Esophagus muscularis mucosa (tissue), 3 donors: ENCODE data around the gene PHACTR3.

Experiments
- POLR2AphosphoS5 ChIP-seq, 2 donors: sonication (generic); formaldehyde crosslinking; IDR thresholded peaks; one replicate each; pipeline ENCODE4 v1.6.1; 2017; ENCODE audit warnings: antibody characterized with exemption in 2 of 2
- TF ChIP-seq, protein P1 (sequence below), 3 experiments: fragments of 200-600 bp in 2 of 3; fragments of 450-650 bp in 1 of 3; sonication (generic) in 2 of 3; IDR thresholded peaks; one replicate each; pipeline ENCODE4 v1.5.1; 2017 to 2019; ENCODE audit warnings: antibody characterized with exemption in 3 of 3, mild to moderate bottlenecking in 2 of 3, moderate library complexity in 1 of 3

GRCh38 chr20:59733351-59733750, 129.0 kb downstream of the PHACTR3 start:
- no peak for TF ChIP-seq POLR2AphosphoS5 (IDR thresholded peaks at IDR 0.05)
- TF ChIP-seq, protein P1, sequence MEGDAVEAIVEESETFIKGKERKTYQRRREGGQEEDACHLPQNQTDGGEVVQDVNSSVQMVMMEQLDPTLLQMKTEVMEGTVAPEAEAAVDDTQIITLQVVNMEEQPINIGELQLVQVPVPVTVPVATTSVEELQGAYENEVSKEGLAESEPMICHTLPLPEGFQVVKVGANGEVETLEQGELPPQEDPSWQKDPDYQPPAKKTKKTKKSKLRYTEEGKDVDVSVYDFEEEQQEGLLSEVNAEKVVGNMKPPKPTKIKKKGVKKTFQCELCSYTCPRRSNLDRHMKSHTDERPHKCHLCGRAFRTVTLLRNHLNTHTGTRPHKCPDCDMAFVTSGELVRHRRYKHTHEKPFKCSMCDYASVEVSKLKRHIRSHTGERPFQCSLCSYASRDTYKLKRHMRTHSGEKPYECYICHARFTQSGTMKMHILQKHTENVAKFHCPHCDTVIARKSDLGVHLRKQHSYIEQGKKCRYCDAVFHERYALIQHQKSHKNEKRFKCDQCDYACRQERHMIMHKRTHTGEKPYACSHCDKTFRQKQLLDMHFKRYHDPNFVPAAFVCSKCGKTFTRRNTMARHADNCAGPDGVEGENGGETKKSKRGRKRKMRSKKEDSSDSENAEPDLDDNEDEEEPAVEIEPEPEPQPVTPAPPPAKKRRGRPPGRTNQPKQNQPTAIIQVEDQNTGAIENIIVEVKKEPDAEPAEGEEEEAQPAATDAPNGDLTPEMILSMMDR (IDR thresholded peaks at IDR 0.05): no peak
